K562 (cell line): ENCODE results near the gene HEG1.

Experiments
- CHD4 ChIP-seq: fragments of 200-600 bp; sonication (generic); IDR thresholded peaks from 3 replicates; pipeline ENCODE4 v1.6.1; 2012; ENCODE audit warnings: low read depth, mild to moderate bottlenecking, mixed read lengths, low read length, inconsistent platforms; ENCODE audit not compliant: insufficient read depth, insufficient replicate concordance, poor library complexity, severe bottlenecking
- POLR2A ChIP-seq: fragments of 450-650 bp; conservative IDR thresholded peaks from 2 replicates; pipeline ENCODE4 v1.6.1; 2016
- POLR2H ChIP-seq: IDR thresholded peaks from 2 replicates; pipeline ENCODE4 v1.6.1; 2016; ENCODE audit warnings: missing genetic modification characterization, low read depth, mild to moderate bottlenecking, control low read depth, missing compliant biosample characterization, moderate library complexity
- TF ChIP-seq, protein P1 (sequence below): sonication (generic); formaldehyde crosslinking; IDR thresholded peaks from 2 replicates; pipeline ENCODE4 v1.8.1; 2023; ENCODE audit warnings: mild to moderate bottlenecking, missing genetic modification reagents
- TF ChIP-seq, protein P2 (sequence below): fragments of 250-450 bp; sonication (Bioruptor Pico); IDR thresholded peaks from 2 replicates; pipeline ENCODE4 v1.4.0; 2020; ENCODE audit warnings: mild to moderate bottlenecking, moderate library complexity

DNA sequence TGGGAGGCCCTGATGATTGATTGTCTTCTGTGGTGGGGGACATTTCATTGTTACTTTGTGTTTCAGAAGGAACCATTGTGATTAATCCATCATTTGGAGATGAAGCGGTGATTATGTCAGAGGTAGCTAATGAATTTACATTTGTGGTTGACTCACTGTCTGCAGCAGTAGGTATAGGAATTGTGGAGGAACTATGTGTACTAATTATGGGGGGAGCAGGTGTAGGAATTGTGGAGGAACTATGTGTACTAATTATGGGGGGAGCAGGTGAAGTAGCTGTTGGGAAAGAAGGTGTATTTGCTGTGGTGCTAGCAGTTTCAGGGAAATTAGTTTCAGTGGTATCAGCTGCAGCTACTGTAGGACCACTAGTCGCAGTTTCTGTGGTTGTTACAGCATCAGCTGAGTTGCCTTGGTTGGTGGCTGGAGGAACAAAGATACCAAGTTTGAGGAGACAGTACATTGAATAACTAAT is 128.2 kb downstream of the HEG1 start:
- no peak for TF ChIP-seq POLR2A
- no peak for TF ChIP-seq CHD4
- TF ChIP-seq, protein P1, sequence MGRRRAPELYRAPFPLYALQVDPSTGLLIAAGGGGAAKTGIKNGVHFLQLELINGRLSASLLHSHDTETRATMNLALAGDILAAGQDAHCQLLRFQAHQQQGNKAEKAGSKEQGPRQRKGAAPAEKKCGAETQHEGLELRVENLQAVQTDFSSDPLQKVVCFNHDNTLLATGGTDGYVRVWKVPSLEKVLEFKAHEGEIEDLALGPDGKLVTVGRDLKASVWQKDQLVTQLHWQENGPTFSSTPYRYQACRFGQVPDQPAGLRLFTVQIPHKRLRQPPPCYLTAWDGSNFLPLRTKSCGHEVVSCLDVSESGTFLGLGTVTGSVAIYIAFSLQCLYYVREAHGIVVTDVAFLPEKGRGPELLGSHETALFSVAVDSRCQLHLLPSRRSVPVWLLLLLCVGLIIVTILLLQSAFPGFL (CRISPR knock-in tag) = no peak
- TF ChIP-seq, protein P2, sequence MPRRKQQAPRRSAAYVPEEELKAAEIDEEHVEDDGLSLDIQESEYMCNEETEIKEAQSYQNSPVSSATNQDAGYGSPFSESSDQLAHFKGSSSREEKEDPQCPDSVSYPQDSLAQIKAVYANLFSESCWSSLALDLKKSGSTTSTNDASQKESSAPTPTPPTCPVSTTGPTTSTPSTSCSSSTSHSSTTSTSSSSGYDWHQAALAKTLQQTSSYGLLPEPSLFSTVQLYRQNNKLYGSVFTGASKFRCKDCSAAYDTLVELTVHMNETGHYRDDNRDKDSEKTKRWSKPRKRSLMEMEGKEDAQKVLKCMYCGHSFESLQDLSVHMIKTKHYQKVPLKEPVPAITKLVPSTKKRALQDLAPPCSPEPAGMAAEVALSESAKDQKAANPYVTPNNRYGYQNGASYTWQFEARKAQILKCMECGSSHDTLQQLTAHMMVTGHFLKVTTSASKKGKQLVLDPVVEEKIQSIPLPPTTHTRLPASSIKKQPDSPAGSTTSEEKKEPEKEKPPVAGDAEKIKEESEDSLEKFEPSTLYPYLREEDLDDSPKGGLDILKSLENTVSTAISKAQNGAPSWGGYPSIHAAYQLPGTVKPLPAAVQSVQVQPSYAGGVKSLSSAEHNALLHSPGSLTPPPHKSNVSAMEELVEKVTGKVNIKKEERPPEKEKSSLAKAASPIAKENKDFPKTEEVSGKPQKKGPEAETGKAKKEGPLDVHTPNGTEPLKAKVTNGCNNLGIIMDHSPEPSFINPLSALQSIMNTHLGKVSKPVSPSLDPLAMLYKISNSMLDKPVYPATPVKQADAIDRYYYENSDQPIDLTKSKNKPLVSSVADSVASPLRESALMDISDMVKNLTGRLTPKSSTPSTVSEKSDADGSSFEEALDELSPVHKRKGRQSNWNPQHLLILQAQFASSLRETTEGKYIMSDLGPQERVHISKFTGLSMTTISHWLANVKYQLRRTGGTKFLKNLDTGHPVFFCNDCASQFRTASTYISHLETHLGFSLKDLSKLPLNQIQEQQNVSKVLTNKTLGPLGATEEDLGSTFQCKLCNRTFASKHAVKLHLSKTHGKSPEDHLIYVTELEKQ (CRISPR knock-in tag) = no peak
- no peak for TF ChIP-seq POLR2H (tag)
